GM21737 (cell line): ENCODE data around the gene EIF2AK2.

Source experiments
- ATAC-seq: cut with Tn5 transposase; IDR thresholded peaks from one replicate; pipeline ENCODE4 v1.9.1; 2021; ENCODE audit warnings: mild to moderate bottlenecking, moderate library complexity; ENCODE audit not compliant: unreplicated experiment

The EIF2AK2 gene

DNA sequence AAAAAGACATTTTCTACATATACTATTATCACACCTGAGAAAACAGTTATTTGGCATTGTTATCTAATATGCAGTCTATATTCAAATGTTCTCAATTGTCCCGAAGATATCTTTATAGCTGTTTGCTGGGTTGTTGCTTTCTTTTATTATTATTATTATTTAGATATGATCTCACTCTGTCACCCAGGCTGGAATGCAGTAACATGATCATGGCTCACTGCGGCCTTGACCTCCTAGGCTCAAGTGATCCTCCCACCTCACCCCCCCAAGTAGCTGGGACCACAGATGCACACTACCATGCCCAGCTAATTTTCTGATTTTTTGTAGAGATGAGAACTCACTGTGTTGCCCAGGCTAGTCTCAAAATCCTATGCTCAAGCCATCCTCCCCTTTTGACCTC, 52.6 kb downstream of the EIF2AK2 start:
- no peak for ATAC-seq

GRCh38 chr2:37102588-37102987, 54.2 kb downstream of the EIF2AK2 start:
- no peak for ATAC-seq

DNA sequence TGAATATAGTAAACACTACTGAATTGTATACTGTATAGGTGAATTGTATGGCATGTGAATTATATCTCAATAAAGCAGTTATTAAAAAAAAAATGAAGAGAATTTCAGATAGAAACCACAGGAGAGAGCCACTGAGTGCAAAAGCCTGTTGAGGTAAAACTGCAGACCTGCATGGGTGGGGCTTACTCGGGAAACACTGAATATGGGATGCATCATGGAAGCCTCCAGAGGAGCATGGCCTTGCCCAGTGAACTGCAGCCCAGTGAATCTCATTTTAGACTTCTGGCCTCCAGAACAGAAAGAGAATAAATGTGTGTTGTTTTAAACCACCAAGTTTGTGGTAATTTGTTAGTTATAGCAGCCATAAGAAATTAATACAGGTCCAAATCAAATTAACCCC, 56.7 kb downstream of the EIF2AK2 start:
- no peak for ATAC-seq

GRCh38 chr2:37098416-37099118, 58.2 kb downstream of the EIF2AK2 start:
- no peak for ATAC-seq

- no peak for ATAC-seq
Measured at GRCh38 chr2:37096568-37096967, 60.2 kb downstream of the EIF2AK2 start.

- peak; percentile 55 for ATAC-seq
Measured at GRCh38 chr2:37091873-37092272, 64.9 kb downstream of the EIF2AK2 start.

DNA sequence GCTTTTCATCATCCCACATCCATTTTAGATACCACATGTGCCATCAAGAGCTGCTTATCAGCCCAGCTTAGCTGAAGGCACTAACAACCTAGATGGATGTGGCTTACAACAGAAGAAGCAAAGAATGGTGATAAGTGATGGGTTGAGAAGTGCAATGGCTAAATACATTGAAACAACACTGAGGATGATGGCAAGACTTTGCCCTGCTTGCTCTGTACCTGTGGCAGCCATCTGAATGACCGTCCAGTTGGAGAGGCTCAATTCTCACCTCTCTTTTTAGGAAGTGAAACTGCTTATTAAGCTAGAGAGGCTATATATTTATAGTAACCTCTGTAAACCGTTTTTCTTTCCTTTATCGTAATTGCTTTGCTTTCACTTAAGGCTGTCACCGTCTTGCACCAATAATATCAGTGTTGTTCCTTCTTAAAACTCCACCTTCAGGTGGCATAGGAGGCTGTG, 66.7 kb downstream of the EIF2AK2 start:
- ATAC-seq, result peak; percentile 87

- ATAC-seq, result no peak
Measured at GRCh38 chr2:37085731-37086147, 71.0 kb downstream of the EIF2AK2 start.

GRCh38 chr2:37084797-37085196, 72.0 kb downstream of the EIF2AK2 start:
- ATAC-seq, result no peak

DNA sequence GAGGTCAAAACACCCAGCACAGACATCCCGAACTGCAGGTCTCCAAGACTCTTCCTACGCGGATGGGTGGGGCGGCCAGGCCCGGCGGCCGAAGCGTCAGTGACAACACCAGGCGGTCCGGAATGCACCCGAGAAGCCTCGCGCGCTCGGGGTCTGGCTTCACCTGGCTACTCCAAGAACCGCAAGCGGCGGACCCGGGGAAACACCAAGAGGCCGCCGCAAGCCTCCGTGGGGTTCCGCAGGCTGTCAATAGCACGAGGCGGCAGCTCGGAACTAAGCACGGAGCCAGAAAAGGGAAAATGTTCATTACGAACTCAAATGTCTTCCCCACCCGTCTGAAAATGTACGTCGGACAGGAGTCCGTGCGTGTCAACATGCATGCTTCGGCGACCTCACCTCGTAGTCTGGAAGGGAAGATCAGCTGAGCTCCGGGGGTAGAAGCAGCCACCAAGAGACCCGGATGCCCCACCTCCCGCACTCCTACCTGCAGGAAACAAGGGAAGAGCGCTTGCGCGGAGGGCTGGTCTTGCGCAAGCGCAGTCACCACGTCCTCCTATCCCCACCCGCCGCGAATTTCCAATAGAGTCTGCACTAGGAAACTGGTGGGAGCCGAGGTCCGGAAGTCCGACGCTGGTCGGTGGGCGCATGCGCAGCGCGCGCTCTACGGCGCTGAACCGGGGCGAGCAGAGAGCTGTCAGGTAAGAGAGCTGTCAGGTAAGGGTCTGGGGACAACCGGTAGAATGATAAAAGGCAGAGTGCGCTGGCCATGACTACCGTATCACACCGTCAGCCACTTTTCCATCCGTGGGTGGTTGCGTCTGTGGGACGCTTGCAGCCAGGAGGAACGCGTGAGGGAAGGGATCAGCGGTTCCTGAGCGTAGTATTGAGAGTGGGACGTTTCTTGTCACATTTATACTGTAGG, 72.6 kb downstream of the EIF2AK2 start, which contains the start of the genes GPATCH11 and HEATR5B:
TSS of gene GPATCH11 (plus strand) at position 646 of the 922 bp plus-strand sequence. CDS start 3,864 bp downstream, outside the sequence.
TSS of gene HEATR5B (minus strand) at position 500 of the 922 bp plus-strand sequence. CDS start 958 bp downstream, outside the sequence.
- ATAC-seq, result peak; percentile 80

- ATAC-seq, result no peak
Measured at GRCh38 chr2:37080689-37081088, 76.1 kb downstream of the EIF2AK2 start.

DNA sequence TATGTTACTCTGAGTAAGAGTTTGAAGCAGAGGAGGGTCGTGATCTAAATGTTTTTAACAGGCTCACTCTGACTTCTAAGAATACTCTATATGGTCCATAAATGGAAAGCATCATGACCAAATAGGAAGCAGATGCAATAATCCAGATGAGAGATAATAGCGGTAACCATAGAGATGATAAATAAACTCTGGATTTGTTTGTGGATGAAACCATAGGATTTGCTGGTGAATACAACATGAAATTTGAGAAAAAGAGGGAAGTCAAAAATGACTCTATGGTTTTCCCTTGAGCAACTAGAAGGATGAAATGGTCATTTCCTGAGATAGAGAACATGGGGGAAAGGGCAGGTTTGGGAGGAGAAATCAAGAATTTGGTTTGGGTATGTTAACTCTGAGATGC, 76.5 kb downstream of the EIF2AK2 start:
- no peak for ATAC-seq

GRCh38 chr2:37070931-37071330, 85.8 kb downstream of the EIF2AK2 start:
- no peak for ATAC-seq

GRCh38 chr2:37068686-37069085, 88.1 kb downstream of the EIF2AK2 start:
- ATAC-seq, result no peak

DNA sequence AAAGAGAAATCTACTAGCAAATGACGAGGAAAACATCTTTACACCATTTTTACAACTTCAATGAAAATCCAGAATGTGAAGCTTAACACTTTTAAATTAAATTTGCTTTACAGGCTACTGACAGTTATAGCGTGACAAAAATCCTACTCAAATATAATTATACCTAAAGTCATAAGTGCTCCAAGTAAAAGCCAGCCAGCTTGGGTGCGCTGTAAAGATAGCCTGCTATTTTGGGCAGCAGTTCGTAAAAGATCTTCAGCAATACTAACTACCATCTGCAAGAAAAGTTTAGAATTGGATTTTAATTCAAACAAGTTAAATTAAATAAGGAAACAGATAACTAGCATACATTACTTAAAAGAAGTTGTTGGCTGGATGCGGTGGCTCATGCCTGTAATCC, 95.0 kb downstream of the EIF2AK2 start:
- no peak for ATAC-seq

GRCh38 chr2:37061013-37061711, 95.6 kb downstream of the EIF2AK2 start:
- no peak for ATAC-seq

- no peak for ATAC-seq
Measured at GRCh38 chr2:37060446-37060845, 96.3 kb downstream of the EIF2AK2 start.

DNA sequence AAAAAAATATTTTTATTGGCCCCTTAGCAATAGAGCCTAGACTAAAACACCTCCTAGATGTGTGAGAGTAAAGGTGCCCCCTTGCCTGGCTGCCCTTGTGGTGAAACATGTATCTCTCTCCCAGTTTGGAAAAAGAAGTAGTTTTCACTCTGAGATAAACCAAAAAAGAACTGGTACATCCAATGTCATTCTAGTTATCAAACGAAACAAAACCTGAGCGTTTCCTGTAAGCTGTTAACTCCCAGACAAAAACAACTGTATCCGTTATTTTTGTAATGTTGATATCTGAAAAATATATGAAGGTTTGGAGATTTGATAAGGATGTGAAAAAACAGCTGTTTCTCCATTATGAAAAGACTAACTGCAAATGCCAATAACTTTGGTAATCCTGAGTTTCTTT, 96.9 kb downstream of the EIF2AK2 start:
- no peak for ATAC-seq

DNA sequence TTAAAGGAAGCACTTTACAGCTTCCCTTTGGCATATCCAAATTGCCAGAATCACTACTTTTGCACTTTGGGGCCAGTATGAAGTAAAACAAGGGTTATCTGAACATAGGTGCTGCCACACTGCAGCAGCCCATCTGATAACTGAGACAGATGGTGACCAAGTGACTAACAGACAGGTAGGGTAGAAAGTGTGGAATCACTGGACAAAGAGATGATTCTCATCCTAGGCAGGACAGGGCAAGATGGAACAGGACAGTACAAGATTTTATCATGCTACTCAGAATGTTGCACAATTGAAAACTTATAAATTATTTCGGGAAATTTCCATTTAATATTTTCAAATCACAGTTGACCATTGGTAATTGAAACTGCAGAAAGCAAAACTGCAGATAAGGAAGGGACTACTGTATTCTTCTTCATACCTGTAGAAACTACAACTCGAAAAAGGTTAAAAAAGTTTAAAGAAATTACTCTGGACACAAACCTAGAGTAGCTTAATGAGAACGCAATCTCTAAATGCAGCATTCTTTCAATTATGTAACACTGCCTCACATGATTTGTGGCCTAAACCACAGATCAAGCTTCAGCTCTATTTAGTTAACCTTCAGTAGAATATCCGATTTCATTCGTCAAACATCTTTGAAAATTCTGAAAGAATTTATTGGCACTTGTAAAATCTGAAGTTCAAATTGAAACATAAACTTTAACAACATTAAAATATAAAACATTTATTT, 104.0 kb downstream of the EIF2AK2 start:
- no peak for ATAC-seq
